Mesenchymal stem cell (in vitro differentiated cells and primary cell): Measurements from ENCODE around the gene HES7.

Source experiments
- DNase-seq: peaks from one replicate; pipeline ENCODE4 v3.0.0-alpha.2; 2013
- H2AFZ ChIP-seq: one replicate; pipeline ENCODE4 v1.6.1; 2013; ENCODE audit warnings: low read depth, mild to moderate bottlenecking, control low read depth, inconsistent platforms, low read length, moderate library complexity
- H2AK5ac ChIP-seq: 2 replicates; pipeline ENCODE4 v1.6.1; 2013; ENCODE audit warnings: low read length, moderate library complexity, mild to moderate bottlenecking, inconsistent platforms; ENCODE audit not compliant: severe bottlenecking
- H2BK120ac ChIP-seq: one replicate; pipeline ENCODE4 v1.6.1; 2013; ENCODE audit warnings: low read depth, mild to moderate bottlenecking, inconsistent platforms, low read length, moderate library complexity
- H2BK12ac ChIP-seq, 2 experiments: one replicate each; pipeline ENCODE4 v1.6.1; 2013; ENCODE audit warnings: inconsistent platforms in 2 of 2, low read length in 2 of 2, mild to moderate bottlenecking in 2 of 2, moderate library complexity in 2 of 2, control low read depth in 1 of 2
- H2BK15ac ChIP-seq: one replicate; pipeline ENCODE4 v1.6.1; 2013; ENCODE audit warnings: mild to moderate bottlenecking, low read depth, inconsistent platforms; ENCODE audit not compliant: poor library complexity, severe bottlenecking
- H2BK5ac ChIP-seq: 2 replicates; pipeline ENCODE4 v1.6.1; 2013; ENCODE audit warnings: low read depth, mild to moderate bottlenecking, low read length, control low read depth, inconsistent platforms; ENCODE audit not compliant: poor library complexity, severe bottlenecking
- H3K14ac ChIP-seq, 2 experiments: one replicate each; pipeline ENCODE4 v1.6.1; 2013; ENCODE audit warnings: inconsistent platforms in 2 of 2, low read length in 2 of 2, control low read depth in 1 of 2, mild to moderate bottlenecking in 1 of 2, moderate library complexity in 1 of 2
- H3K18ac ChIP-seq, 2 experiments: one replicate each; pipeline ENCODE4 v1.6.1; 2013; ENCODE audit warnings: inconsistent platforms in 2 of 2, low read length in 2 of 2, control low read depth in 1 of 2, low read depth in 1 of 2, mild to moderate bottlenecking in 1 of 2
- H3K23ac ChIP-seq, 2 experiments: one replicate each; pipeline ENCODE4 v1.6.1; 2013; ENCODE audit warnings: inconsistent platforms in 2 of 2, low read length in 2 of 2, mild to moderate bottlenecking in 2 of 2, moderate library complexity in 2 of 2, control low read depth in 1 of 2
- H3K27ac ChIP-seq: 2 replicates; pipeline ENCODE4 v1.5.1; 2013; ENCODE audit warnings: mild to moderate bottlenecking, moderate library complexity, low read length, control low read depth, inconsistent platforms; ENCODE audit not compliant: poor library complexity, severe bottlenecking
- H3K27me3 ChIP-seq, 2 experiments: 2 replicates each; pipeline versions ENCODE4 v1.6.1 to v1.7.0; 2013; ENCODE audit warnings: low read length in 2 of 2, mild to moderate bottlenecking in 2 of 2, moderate library complexity in 2 of 2, control low read depth in 1 of 2, inconsistent platforms in 1 of 2; ENCODE audit not compliant: control insufficient read depth in 1 of 2, insufficient read depth in 1 of 2
- H3K36me3 ChIP-seq, 2 experiments: 2 replicates each; pipeline versions ENCODE4 v1.6.1 to v1.7.0; 2013; ENCODE audit warnings: low read length in 2 of 2, control low read depth in 1 of 2, inconsistent platforms in 1 of 2, low read depth in 1 of 2, mild to moderate bottlenecking in 1 of 2; ENCODE audit not compliant: insufficient read depth in 2 of 2, control insufficient read depth in 1 of 2
- H3K4ac ChIP-seq, 2 experiments: one replicate each; pipeline ENCODE4 v1.6.1; 2013; ENCODE audit warnings: inconsistent platforms in 2 of 2, low read length in 2 of 2, mild to moderate bottlenecking in 2 of 2, moderate library complexity in 2 of 2, control low read depth in 1 of 2, low read depth in 1 of 2
- H3K4me1 ChIP-seq: 2 replicates; pipeline ENCODE4 v1.6.1; 2013; ENCODE audit warnings: low read depth, low read length, control low read depth; ENCODE audit not compliant: control insufficient read depth, insufficient read depth
- H3K4me2 ChIP-seq: 2 replicates; pipeline ENCODE4 v1.6.1; 2013; ENCODE audit warnings: low read length, mild to moderate bottlenecking, inconsistent platforms; ENCODE audit not compliant: poor library complexity, severe bottlenecking
- H3K4me3 ChIP-seq, 2 experiments: 2 replicates each; pipeline versions ENCODE4 v1.5.1 to v1.7.0; 2013; ENCODE audit warnings: low read length in 2 of 2, mild to moderate bottlenecking in 2 of 2, control low read depth in 1 of 2, low read depth in 1 of 2; ENCODE audit not compliant: insufficient read depth in 1 of 2
- H3K79me1 ChIP-seq: replicated peaks from 2 replicates; pipeline ENCODE4 v1.6.1; 2013; ENCODE audit warnings: mild to moderate bottlenecking, control low read depth, low read length, inconsistent platforms; ENCODE audit not compliant: poor library complexity, severe bottlenecking
- H3K9ac ChIP-seq: 2 replicates; pipeline ENCODE4 v1.7.0; 2013; ENCODE audit warnings: mild to moderate bottlenecking, low read length, moderate library complexity
- H3K9me3 ChIP-seq: 2 replicates; pipeline ENCODE4 v1.7.0; 2013; ENCODE audit warnings: mild to moderate bottlenecking, low read length; ENCODE audit not compliant: control insufficient read depth
- H4K8ac ChIP-seq: one replicate; pipeline ENCODE4 v1.6.1; 2013; ENCODE audit warnings: inconsistent platforms, mild to moderate bottlenecking, low read length, moderate library complexity
- H4K91ac ChIP-seq: one replicate; pipeline ENCODE4 v1.6.1; 2013; ENCODE audit warnings: mild to moderate bottlenecking, low read length, inconsistent platforms
- WGBS: methylation state at CpG from one replicate; pipeline ENCODE4 v1.1.7; 2013; ENCODE audit warnings: mixed read lengths; 5-methylcytosine and 5-hydroxymethylcytosine counted together

HES7 gene

DNA sequence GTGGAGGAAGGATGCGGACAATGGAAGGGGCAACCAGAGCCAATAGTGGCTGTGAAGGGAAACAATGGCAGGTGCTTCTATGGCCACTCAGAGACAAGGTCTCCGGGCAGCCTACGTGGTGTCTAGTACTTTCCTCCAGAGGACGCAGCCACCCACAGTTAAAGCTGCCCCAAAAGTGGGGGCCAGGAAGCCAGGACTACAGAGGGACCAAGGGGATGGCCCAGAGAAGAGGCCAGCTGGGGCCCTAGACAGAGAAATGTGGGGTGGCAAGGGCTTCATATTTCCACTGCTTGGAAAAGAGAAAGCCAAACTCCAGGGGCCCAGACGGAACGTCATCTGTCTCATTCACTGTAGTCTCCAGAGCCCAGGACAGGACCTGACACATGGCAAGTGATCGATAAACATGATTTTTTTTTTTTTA lies 29.1 kb upstream of the HES7 start:
- Histone ChIP-seq H2BK12ac (peak overlapping the region; percentile 62 to 94), H3K18ac (peak overlapping the region; percentile 35 to 71), H2BK5ac (no peak overlapping the region), H3K79me1 (peaks cover 33% of the 10 kb centered on the region), H3K27ac (peak overlapping the region; percentile 89), H3K4me3 (peak overlapping the region in 1 of 2 experiments; percentile 86), H2BK15ac (peak overlapping the region; percentile 30), H3K27me3 (no peaks in the 10 kb centered on the region), H4K91ac (no peak overlapping the region), H3K4me2 (no peak overlapping the region), H2AK5ac (peak overlapping the region; percentile 80), H3K23ac (no peak overlapping the region), H3K4ac (peak overlapping the region; percentile 22 to 27), H2AFZ (no peak overlapping the region), H3K14ac (no peak overlapping the region), H2BK120ac (peak overlapping the region; percentile 22), H3K4me1 (peaks cover 44% of the 10 kb centered on the region), H4K8ac (no peak overlapping the region), H3K9me3 (no peaks in the 10 kb centered on the region), H3K9ac (peak overlapping the region; percentile 98), H3K36me3 (peaks cover 21 to 27% of the 10 kb centered on the region in 2 experiments)
- 80% methylated on average over 7 of the region's 7 CpGs for WGBS
- no peak for DNase-seq

GRCh38 chr17:8152112-8152775 lies 28.3 kb upstream of the HES7 start, which contains the start of gene PER1:
TSS of gene PER1 (minus strand) at chr17:8152404. CDS start at chr17:8150706, 1,698 bp downstream.
- Histone ChIP-seq H3K27me3 (no peaks in the 10 kb centered on the region), H2BK12ac (peak within 1 kb of the TSS; percentile 93 to 94), H4K91ac (peak within 1 kb of the TSS; percentile 93), H3K36me3 (peaks cover 29 to 35% of the 10 kb centered on the region in 2 experiments), H3K4me2 (peak within 1 kb of the TSS; percentile 95), H3K79me1 (peaks cover 40% of the 10 kb centered on the region), H2AFZ (no peak within 1 kb of the TSS), H3K9ac (peak within 1 kb of the TSS; percentile 98), H3K23ac (peak within 1 kb of the TSS in 1 of 2 experiments; percentile 96), H3K14ac (peak within 1 kb of the TSS; percentile 45 to 96), H3K4me3 (peak within 1 kb of the TSS; percentile 84 to 86), H2BK120ac (peak within 1 kb of the TSS; percentile 76), H3K9me3 (no peaks in the 10 kb centered on the region), H3K4me1 (peaks cover 44% of the 10 kb centered on the region), H3K18ac (peak within 1 kb of the TSS; percentile 96 to 98), H4K8ac (peak within 1 kb of the TSS; percentile 68), H3K27ac (peak within 1 kb of the TSS; percentile 89), H2BK5ac (no peak within 1 kb of the TSS), H3K4ac (peak within 1 kb of the TSS; percentile 81 to 88), H2BK15ac (peak within 1 kb of the TSS; percentile 96), H2AK5ac (peak within 1 kb of the TSS; percentile 80)
- peak; percentile 97 for DNase-seq
- 10% methylated on average over 38 of the region's 42 CpGs for WGBS

DNA sequence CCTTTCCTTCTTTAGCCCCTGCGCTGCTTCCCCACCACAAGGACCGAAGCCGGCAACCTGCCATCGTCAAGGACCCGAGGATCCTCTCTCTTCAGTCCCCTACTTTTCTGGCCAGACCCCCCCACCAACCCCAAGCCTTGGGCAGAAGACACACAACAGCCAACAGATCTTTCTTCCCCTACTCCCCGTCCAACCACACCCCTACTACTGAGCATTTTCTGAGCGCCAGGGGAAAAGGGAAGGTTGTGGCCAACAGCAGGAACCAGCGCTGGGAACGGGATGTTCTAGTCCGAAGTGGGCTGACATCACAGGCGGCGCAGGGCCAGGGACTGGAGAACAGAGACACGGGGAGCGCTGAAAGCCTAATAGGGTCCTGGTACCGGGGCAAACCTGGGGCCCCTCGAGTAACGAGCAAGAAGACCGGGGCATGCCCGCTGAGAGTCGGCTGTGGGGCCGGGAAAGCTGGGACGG lies 27.8 kb upstream of the HES7 start:
- H3K9me3 ChIP-seq: no peaks in the 10 kb centered on the region
- H2AK5ac ChIP-seq: no peak overlapping the region
- H3K4me2 ChIP-seq: peak overlapping the region; percentile 95
- H3K23ac ChIP-seq: peak overlapping the region in 1 of 2 experiments; percentile 96
- peak overlapping the region; percentile 76 for H2BK120ac ChIP-seq
- peak overlapping the region; percentile 75 for H3K27ac ChIP-seq
- no peak overlapping the region for H2AFZ ChIP-seq
- H2BK12ac ChIP-seq: peak overlapping the region; percentile 50 to 93
- peak overlapping the region; percentile 93 for H4K91ac ChIP-seq
- H3K36me3 ChIP-seq: peaks cover 35 to 41% of the 10 kb centered on the region in 2 experiments
- H3K14ac ChIP-seq: peak overlapping the region; percentile 45 to 96
- no peak for DNase-seq
- H4K8ac ChIP-seq: peak overlapping the region; percentile 68
- peaks cover 44% of the 10 kb centered on the region for H3K4me1 ChIP-seq
- no peak overlapping the region for H2BK5ac ChIP-seq
- no peaks in the 10 kb centered on the region for H3K27me3 ChIP-seq
- peak overlapping the region; percentile 84 to 86 for H3K4me3 ChIP-seq
- peak overlapping the region; percentile 96 to 98 for H3K18ac ChIP-seq
- under 1% methylated on average over 22 of the region's 22 CpGs for WGBS
- H3K79me1 ChIP-seq: peaks cover 43% of the 10 kb centered on the region
- peak overlapping the region; percentile 96 for H2BK15ac ChIP-seq
- H3K4ac ChIP-seq: peak overlapping the region; percentile 81 to 88
- H3K9ac ChIP-seq: peak overlapping the region; percentile 98

DNA sequence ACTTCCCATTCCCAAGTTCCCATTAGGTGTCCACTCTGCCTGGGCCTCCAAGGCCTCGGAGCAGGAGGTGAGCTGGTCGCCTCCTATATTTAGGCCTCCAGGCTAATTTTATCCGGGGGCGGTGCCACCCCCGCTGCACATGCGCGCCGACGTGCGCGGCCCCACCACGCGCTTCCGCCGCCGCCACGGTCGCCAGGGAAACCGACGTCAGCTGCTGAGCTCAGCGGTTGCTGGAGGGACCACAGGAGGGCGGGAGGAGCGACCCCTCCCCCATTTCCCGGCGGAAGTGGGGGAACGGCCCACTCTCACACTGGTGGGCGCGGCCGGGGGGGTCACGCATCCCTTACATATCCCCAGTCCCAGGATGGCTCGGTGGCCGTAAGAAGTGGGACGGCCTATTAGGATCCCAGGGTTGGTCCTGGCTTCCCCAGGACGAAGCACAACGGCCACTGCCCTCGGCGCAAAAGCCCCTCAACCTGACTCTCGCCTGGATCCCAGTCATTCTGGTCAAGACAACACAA lies 27.3 kb upstream of the HES7 start:
- Histone ChIP-seq H2BK5ac (no peak overlapping the region), H2BK120ac (peak overlapping the region; percentile 56), H3K4me2 (peak overlapping the region; percentile 95), H3K18ac (peak overlapping the region; percentile 82 to 96), H3K9me3 (no peaks in the 10 kb centered on the region), H3K79me1 (peaks cover 45% of the 10 kb centered on the region), H3K14ac (peak overlapping the region in 1 of 2 experiments; percentile 81), H2AK5ac (no peak overlapping the region), H3K23ac (no peak overlapping the region), H2BK12ac (peak overlapping the region; percentile 50 to 93), H3K4ac (peak overlapping the region; percentile 41 to 81), H2BK15ac (peak overlapping the region; percentile 96), H3K4me1 (peaks cover 44% of the 10 kb centered on the region), H2AFZ (no peak overlapping the region), H3K27ac (peak overlapping the region; percentile 75), H3K9ac (peak overlapping the region; percentile 98), H4K91ac (peak overlapping the region; percentile 77), H3K4me3 (peak overlapping the region; percentile 84 to 86), H3K36me3 (peaks cover 40 to 46% of the 10 kb centered on the region in 2 experiments), H3K27me3 (no peaks in the 10 kb centered on the region), H4K8ac (peak overlapping the region; percentile 68)
- under 1% methylated on average over 38 of the region's 38 CpGs for WGBS
- peak; percentile 97 for DNase-seq
